Coronary artery (tissue), 2 donors: ENCODE results near the gene TTLL5.

ENCODE experiments used
- DNase-seq: peaks from one replicate; pipeline ENCODE4 v3.0.0-alpha.2; 2017; ENCODE audit warnings: low spot score
- H3K27ac ChIP-seq, 2 donors: fragments of 200-600 bp; sonication (generic); one replicate each; pipeline ENCODE4 v1.5.1; 2016 to 2019
- H3K4me3 ChIP-seq: fragments of 200-600 bp; sonication (generic); 2 replicates; pipeline ENCODE4 v1.5.1; 2016; ENCODE audit warnings: mild to moderate bottlenecking, moderate library complexity
- CTCF ChIP-seq: fragments of 200-600 bp; sonication (generic); IDR thresholded peaks from one replicate; pipeline ENCODE4 v1.5.1; 2019; ENCODE audit warnings: antibody characterized with exemption

TTLL5 gene, protein sequence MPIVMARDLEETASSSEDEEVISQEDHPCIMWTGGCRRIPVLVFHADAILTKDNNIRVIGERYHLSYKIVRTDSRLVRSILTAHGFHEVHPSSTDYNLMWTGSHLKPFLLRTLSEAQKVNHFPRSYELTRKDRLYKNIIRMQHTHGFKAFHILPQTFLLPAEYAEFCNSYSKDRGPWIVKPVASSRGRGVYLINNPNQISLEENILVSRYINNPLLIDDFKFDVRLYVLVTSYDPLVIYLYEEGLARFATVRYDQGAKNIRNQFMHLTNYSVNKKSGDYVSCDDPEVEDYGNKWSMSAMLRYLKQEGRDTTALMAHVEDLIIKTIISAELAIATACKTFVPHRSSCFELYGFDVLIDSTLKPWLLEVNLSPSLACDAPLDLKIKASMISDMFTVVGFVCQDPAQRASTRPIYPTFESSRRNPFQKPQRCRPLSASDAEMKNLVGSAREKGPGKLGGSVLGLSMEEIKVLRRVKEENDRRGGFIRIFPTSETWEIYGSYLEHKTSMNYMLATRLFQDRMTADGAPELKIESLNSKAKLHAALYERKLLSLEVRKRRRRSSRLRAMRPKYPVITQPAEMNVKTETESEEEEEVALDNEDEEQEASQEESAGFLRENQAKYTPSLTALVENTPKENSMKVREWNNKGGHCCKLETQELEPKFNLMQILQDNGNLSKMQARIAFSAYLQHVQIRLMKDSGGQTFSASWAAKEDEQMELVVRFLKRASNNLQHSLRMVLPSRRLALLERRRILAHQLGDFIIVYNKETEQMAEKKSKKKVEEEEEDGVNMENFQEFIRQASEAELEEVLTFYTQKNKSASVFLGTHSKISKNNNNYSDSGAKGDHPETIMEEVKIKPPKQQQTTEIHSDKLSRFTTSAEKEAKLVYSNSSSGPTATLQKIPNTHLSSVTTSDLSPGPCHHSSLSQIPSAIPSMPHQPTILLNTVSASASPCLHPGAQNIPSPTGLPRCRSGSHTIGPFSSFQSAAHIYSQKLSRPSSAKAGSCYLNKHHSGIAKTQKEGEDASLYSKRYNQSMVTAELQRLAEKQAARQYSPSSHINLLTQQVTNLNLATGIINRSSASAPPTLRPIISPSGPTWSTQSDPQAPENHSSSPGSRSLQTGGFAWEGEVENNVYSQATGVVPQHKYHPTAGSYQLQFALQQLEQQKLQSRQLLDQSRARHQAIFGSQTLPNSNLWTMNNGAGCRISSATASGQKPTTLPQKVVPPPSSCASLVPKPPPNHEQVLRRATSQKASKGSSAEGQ (N-terminal part only)

DNA sequence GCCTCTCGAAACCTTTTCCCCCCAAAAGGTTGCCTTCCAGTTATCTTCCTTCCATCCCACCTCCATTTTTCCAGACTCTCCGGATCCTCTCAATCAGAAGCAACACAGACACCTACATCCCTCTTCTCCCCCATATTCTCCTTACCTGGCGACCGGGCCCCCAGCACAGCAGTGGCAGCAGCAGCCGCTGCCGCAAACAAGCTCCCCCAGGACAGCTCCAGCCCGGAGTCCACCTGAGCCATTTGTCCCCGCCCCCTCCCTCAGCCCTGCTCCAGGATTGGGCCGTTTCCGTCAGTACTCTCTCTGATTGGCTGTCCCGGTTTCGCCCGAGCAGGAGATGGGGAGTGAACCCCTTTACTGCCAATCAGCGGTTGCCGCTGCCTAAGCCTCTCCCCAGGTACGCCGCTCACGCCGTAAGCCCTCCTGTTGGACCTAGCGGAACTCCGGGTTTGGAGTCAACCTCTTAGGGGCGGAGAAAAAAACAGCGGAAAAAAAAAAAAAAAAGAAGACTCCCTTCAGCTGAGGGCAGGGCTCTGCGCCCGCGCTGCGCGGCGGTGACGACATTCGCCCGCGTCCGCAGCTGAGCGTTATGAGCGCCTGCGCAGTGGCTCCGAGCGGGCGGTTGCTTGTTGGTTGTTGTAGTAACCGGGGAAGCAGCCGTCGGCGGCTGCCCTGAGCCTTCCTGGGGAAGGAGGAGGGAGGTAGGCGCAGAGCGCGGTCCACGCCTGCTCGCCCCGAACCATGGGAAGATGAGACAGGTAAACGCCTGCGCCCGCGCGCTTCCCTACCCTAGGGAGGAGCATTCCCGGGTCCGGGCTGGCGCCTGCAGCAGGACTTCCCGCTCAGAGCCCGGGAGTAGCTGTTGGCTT is at the start of gene TTLL5, which contains the start of gene ERG28:
Gene TTLL5, plus strand, starts transcription at position 617 of the 869 bp plus-strand sequence. CDS start 1,904 bp downstream, outside the sequence.
Gene ERG28, minus strand, starts transcription at position 247 of the 869 bp plus-strand sequence. CDS start 3,374 bp downstream, outside the sequence.
- H3K27ac ChIP-seq: peak within 1 kb of the TSS; percentile 74 to 84
- TF ChIP-seq CTCF: no peak
- H3K4me3 ChIP-seq: peak within 1 kb of the TSS; percentile 82
- DNase-seq: peak; percentile 98

DNA sequence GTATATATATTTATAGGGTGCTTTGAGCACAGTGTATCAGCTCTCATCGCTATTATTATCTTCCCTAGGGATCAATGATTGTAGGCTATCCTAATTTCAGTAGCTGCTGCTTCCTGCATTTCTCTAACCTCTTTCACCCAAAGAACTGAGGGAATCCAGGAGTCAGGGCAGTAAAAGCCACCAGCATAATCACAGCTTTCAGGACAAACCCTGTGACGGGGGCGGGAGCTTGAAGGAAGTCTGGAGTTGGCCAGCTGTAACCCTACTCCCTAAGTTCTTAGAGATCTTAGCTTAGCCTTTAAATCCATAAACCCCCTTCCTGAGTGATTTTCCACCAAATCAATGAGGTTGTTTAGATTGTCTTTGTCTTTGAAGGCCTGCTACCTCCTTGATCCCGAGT is 48.9 kb upstream of the TTLL5 start:
- Histone ChIP-seq H3K27ac (no peak overlapping the region), H3K4me3 (no peak overlapping the region)
- DNase-seq: no peak
- TF ChIP-seq CTCF: no peak

- Histone ChIP-seq H3K4me3 (no peak overlapping the region), H3K27ac (no peak overlapping the region)
- no peak for TF ChIP-seq CTCF
- no peak for DNase-seq
Observed at GRCh38 chr14:75614179-75614578, 46.9 kb upstream of the TTLL5 start.

- DNase-seq: no peak
- Histone ChIP-seq H3K4me3 (no peak overlapping the region), H3K27ac (peak overlapping the region in 1 of 2 donors; percentile 57)
- no peak for TF ChIP-seq CTCF
Observed at GRCh38 chr14:75615200-75615599, 45.8 kb upstream of the TTLL5 start.

GRCh38 chr14:75619548-75619947 is 41.5 kb upstream of the TTLL5 start:
- DNase-seq: no peak
- TF ChIP-seq CTCF: no peak
- H3K4me3 ChIP-seq: no peak overlapping the region
- no peak overlapping the region for H3K27ac ChIP-seq

DNA sequence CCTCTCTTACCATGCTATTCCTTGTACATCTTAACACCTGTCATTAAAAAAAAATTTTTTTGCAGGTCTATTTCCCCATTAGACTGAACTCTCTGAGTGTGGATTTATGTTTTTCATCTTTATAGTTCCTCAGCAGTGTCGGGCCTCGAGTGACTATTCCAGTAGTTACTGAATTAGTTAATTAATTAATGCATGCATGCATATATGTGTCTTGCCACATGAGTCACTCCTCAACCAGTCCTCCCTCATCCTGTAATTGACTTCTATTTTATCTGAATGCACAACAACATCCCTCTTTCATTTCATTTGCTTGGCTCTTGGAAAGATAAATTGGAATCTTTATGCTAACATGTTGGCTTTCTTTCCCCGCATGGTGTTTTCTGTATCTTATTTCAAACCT is 36.0 kb upstream of the TTLL5 start:
- no peak overlapping the region for H3K27ac ChIP-seq
- no peak for TF ChIP-seq CTCF
- DNase-seq: no peak
- H3K4me3 ChIP-seq: no peak overlapping the region
